OCI-LY7 (cell line): ENCODE results near the gene SRP54. TPM values are rescaled to one million over a fixed set of nuclear protein-coding genes. Genes with fewer than 3 reads are reported as not detected.

Experiments used
- BruUV-seq: library from RNA; stranded (reverse); fragments of 400-500 nt; replicated peaks from 2 replicates; lab custom pipeline; 2021; lab: Mats Ljungman, UMichigan
- CTCF ChIA-PET: fragments of 300-600 bp; sonication (Branson Sonifier 250); formaldehyde crosslinking; loops from one replicate; lab custom pipeline; 2022; ENCODE audit warnings: antibody characterized with exemption; ENCODE audit not compliant: unreplicated experiment; lab: Charles Lee
- POLR2A ChIA-PET: fragments of 300-600 bp; sonication (Branson Sonifier 250); formaldehyde crosslinking; loops from one replicate; lab custom pipeline; 2022; ENCODE audit warnings: antibody characterized with exemption; lab: Charles Lee
- DNase-seq: peaks from one replicate; pipeline ENCODE4 v3.0.0-alpha.2; 2015; ENCODE audit warnings: low spot score
- H2AFZ ChIP-seq: fragments of 200-600 bp; sonication (generic), shearing (Covaris generic); 2 replicates; pipeline ENCODE4 v1.6.1; 2014; ENCODE audit warnings: mild to moderate bottlenecking, antibody characterized with exemption, low read length, moderate library complexity
- H3K27ac ChIP-seq: fragments of 200-600 bp; sonication (generic); 2 replicates; pipeline ENCODE4 v1.5.1; 2014; ENCODE audit warnings: mixed run types, low read depth, mild to moderate bottlenecking, moderate library complexity, low read length, inconsistent platforms; ENCODE audit not compliant: poor library complexity, severe bottlenecking
- H3K36me3 ChIP-seq: fragments of 200-600 bp; sonication (generic); 2 replicates; pipeline ENCODE4 v1.6.1; 2014; ENCODE audit warnings: mild to moderate bottlenecking, antibody characterized with exemption, low read length, moderate library complexity, mixed read lengths; ENCODE audit not compliant: insufficient read depth
- H3K4me1 ChIP-seq: fragments of 200-600 bp; sonication (generic); 2 replicates; pipeline ENCODE4 v1.5.1; 2014; ENCODE audit warnings: mild to moderate bottlenecking, low read length; ENCODE audit not compliant: insufficient read depth, poor library complexity, severe bottlenecking
- H3K4me2 ChIP-seq: fragments of 200-600 bp; sonication (generic); 2 replicates; pipeline ENCODE4 v1.6.1; 2014; ENCODE audit warnings: mild to moderate bottlenecking, low read length
- H3K4me3 ChIP-seq: fragments of 200-600 bp; sonication (generic); 2 replicates; pipeline ENCODE4 v1.5.1; 2014; ENCODE audit warnings: mild to moderate bottlenecking, low read depth, low read length; ENCODE audit not compliant: poor library complexity, severe bottlenecking
- H3K79me2 ChIP-seq: fragments of 200-600 bp; sonication (generic); 2 replicates; pipeline ENCODE4 v1.6.1; 2016; ENCODE audit warnings: low read depth, mild to moderate bottlenecking, low read length, moderate library complexity, mixed read lengths; ENCODE audit not compliant: insufficient read depth
- H3K9me2 ChIP-seq: fragments of 200-600 bp; sonication (generic); 2 replicates; pipeline ENCODE4 v1.6.1; 2016; ENCODE audit warnings: mild to moderate bottlenecking, low read length, mixed read lengths; ENCODE audit not compliant: insufficient read depth
- H3K9me3 ChIP-seq: fragments of 200-600 bp; sonication (generic); 2 replicates; pipeline ENCODE4 v1.6.1; 2014; ENCODE audit warnings: mild to moderate bottlenecking, mixed run types, low read length, mixed read lengths
- H4K20me1 ChIP-seq: fragments of 200-600 bp; sonication (generic); 2 replicates; pipeline ENCODE4 v1.6.1; 2014; ENCODE audit warnings: mild to moderate bottlenecking, antibody characterized with exemption, low read length, moderate library complexity, mixed read lengths; ENCODE audit not compliant: insufficient read depth
- CTCF ChIP-seq: fragments of 200-600 bp; sonication (generic); conservative IDR thresholded peaks from 2 replicates; pipeline ENCODE4 v1.5.1; 2014; ENCODE audit warnings: mild to moderate bottlenecking, antibody characterized with exemption, low read length, moderate library complexity, mixed read lengths
- EZH2phosphoT487 ChIP-seq: fragments of 200-600 bp; sonication (generic); IDR thresholded peaks from 2 replicates; pipeline ENCODE4 v1.6.1; 2018; ENCODE audit warnings: low read depth, borderline replicate concordance, mild to moderate bottlenecking, mixed run types, antibody characterized with exemption, low read length, moderate library complexity, mixed read lengths
- intact Hi-C: fragments of 100-400 bp; cut with micrococcal nuclease; formaldehyde crosslinking; loops from one replicate; pipeline ENCODE4 v1.10.0; 2022; ENCODE audit not compliant: unreplicated experiment
- total RNA-seq, 2 experiments: library from RNA; depleted of rRNA in 1 of 2; stranded (reverse); fragments of >200 nt in 1 of 2; shearing (Covaris generic) in 1 of 2; gene quantifications; 2 replicates each; pipeline ENCODE4 v1.2.3, GENCODE V29; 2014 to 2022

The SRP54 gene
- total RNA-seq, 2 experiments from 2014 or later, result 50.9 to 86.0 TPM

GRCh38 chr14:35044939-35045797 lies 62.4 kb downstream of the SRP54 start:
- BruUV-seq, result TSS peak; percentile 94
- peak overlapping the region; percentile 86 for H2AFZ ChIP-seq
- H3K9me3 ChIP-seq, result no peaks in the 10 kb centered on the region
- peaks cover 18% of the 10 kb centered on the region for H3K4me1 ChIP-seq
- H3K27ac ChIP-seq, result peak overlapping the region; percentile 48
- peak overlapping the region; percentile 89 for H3K4me3 ChIP-seq
- no peaks in the 10 kb centered on the region for H3K9me2 ChIP-seq
- no peaks in the 10 kb centered on the region for H3K36me3 ChIP-seq
- H3K4me2 ChIP-seq, result peak overlapping the region; percentile 98
- DNase-seq, result no peak
- H4K20me1 ChIP-seq, result no peaks in the 10 kb centered on the region
- intact Hi-C loops, result loop anchor here (5.0 kb wide), 2 partner anchors 357 to 762 kb away; partner anchors contain the start of genes NFKBIA and RALGAPA1
- TF ChIP-seq EZH2phosphoT487 (no peak), CTCF (no peak)
- peaks cover 7% of the 10 kb centered on the region; the same call in 1 of the 2 replicates for H3K79me2 ChIP-seq
- ChIA-PET CTCF (interaction anchor here (0.9 to 1.2 kb wide), 2 partner anchors 64 to 260 kb away, joined by 3 read pairs; no protein-coding TSS in a partner anchor), POLR2A (interaction anchor here (0.5 to 3.0 kb wide), 13 partner anchors 14 to 445 kb away, joined by 3 to 19 read pairs (median 4); partner anchors contain the start of genes PPP2R3C, PRORP and PSMA6)

- Histone ChIP-seq H3K79me2 (peaks cover 7% of the 10 kb centered on the region; the same call in 1 of the 2 replicates), H3K9me3 (no peaks in the 10 kb centered on the region), H3K4me2 (peak overlapping the region; percentile 98), H3K36me3 (no peaks in the 10 kb centered on the region), H3K4me1 (peaks cover 18% of the 10 kb centered on the region), H3K9me2 (no peaks in the 10 kb centered on the region), H3K27ac (peak overlapping the region; percentile 48), H2AFZ (peak overlapping the region; percentile 86), H4K20me1 (no peaks in the 10 kb centered on the region), H3K4me3 (peak overlapping the region; percentile 89)
- ChIA-PET CTCF (interaction anchor here (0.9 to 1.2 kb wide), 2 partner anchors 64 to 260 kb away, joined by 3 read pairs; no protein-coding TSS in a partner anchor), POLR2A (interaction anchor here (0.5 to 3.0 kb wide), 13 partner anchors 13 to 446 kb away, joined by 3 to 19 read pairs (median 4); partner anchors contain the start of genes PPP2R3C, PRORP and PSMA6)
- no TSS peak for BruUV-seq
- intact Hi-C loops, result loop anchor here (1.0 to 5.0 kb wide), 5 partner anchors 63 to 762 kb away; partner anchors contain the start of genes NFKBIA, PRORP, RALGAPA1 and SRP54
- TF ChIP-seq EZH2phosphoT487 (no peak), CTCF (no peak)
- no peak for DNase-seq
Measured at GRCh38 chr14:35045798-35046047, 62.9 kb downstream of the SRP54 start.
